Neural progenitor cell (in vitro differentiated cells): ENCODE data around the gene PTH2. TPM values are rescaled to one million over a fixed set of nuclear protein-coding genes. Genes with fewer than 3 reads are reported as not detected.

Experiments used
- DNase-seq: peaks from one replicate; pipeline ENCODE4 v3.0.0-alpha.2; 2016; ENCODE audit warnings: low spot score
- H2AFZ ChIP-seq: fragments of 200-600 bp; sonication (generic); replicated peaks from 2 replicates; pipeline ENCODE4 v1.6.1; 2016; ENCODE audit warnings: antibody characterized with exemption
- H3F3A ChIP-seq: fragments of 200-600 bp; sonication (generic); 2 replicates; pipeline ENCODE4 v1.6.1; 2016; ENCODE audit warnings: antibody characterized with exemption, low read depth
- H3K27ac ChIP-seq: fragments of 200-600 bp; sonication (generic); 2 replicates; pipeline ENCODE4 v1.5.1; 2016; ENCODE audit warnings: mild to moderate bottlenecking
- H3K27me3 ChIP-seq: fragments of 200-600 bp; sonication (generic); 2 replicates; pipeline ENCODE4 v1.6.1; 2016; ENCODE audit warnings: mild to moderate bottlenecking, moderate library complexity
- H3K36me3 ChIP-seq: fragments of 200-600 bp; sonication (generic); 2 replicates; pipeline ENCODE4 v1.5.1; 2016
- H3K4me1 ChIP-seq: fragments of 200-600 bp; sonication (generic); 2 replicates; pipeline ENCODE4 v1.6.1; 2016; ENCODE audit warnings: mixed run types
- H3K4me2 ChIP-seq: fragments of 200-600 bp; sonication (generic); 2 replicates; pipeline ENCODE4 v1.6.1; 2016
- H3K4me3 ChIP-seq: fragments of 200-600 bp; sonication (generic); 2 replicates; pipeline ENCODE4 v1.5.1; 2016
- H3K79me2 ChIP-seq: fragments of 200-600 bp; sonication (generic); 2 replicates; pipeline ENCODE4 v1.6.1; 2016; ENCODE audit warnings: low read depth
- H3K9ac ChIP-seq: fragments of 200-600 bp; sonication (generic); 2 replicates; pipeline ENCODE4 v1.6.1; 2016
- H3K9me3 ChIP-seq: fragments of 200-600 bp; sonication (generic); 2 replicates; pipeline ENCODE4 v1.5.1; 2016; ENCODE audit warnings: low read depth
- H4K20me1 ChIP-seq: fragments of 200-600 bp; sonication (generic); 2 replicates; pipeline ENCODE4 v1.6.1; 2016; ENCODE audit warnings: low read depth
- H3K27ac Mint-ChIP-seq: 3 replicates; pipeline ENCODE4 v1.8.0; 2021; ENCODE audit warnings: mixed read lengths
- H3K27me3 Mint-ChIP-seq: 2 replicates; pipeline ENCODE4 v1.8.0; 2022; ENCODE audit warnings: low read depth, mild to moderate bottlenecking, inconsistent platforms, moderate library complexity, mixed read lengths; ENCODE audit not compliant: insufficient read depth
- H3K36me3 Mint-ChIP-seq: 3 replicates; pipeline ENCODE4 v1.8.0; 2021; ENCODE audit warnings: mixed read lengths
- H3K4me1 Mint-ChIP-seq: 3 replicates; pipeline ENCODE4 v1.8.0; 2021; ENCODE audit warnings: mixed read lengths
- H3K4me3 Mint-ChIP-seq: 3 replicates; pipeline ENCODE4 v1.8.0; 2021; ENCODE audit warnings: mild to moderate bottlenecking, moderate library complexity, mixed read lengths
- H3K9me3 Mint-ChIP-seq: 3 replicates; pipeline ENCODE4 v1.8.0; 2020; ENCODE audit warnings: mixed read lengths
- EZH2 ChIP-seq: fragments of 200-600 bp; sonication (generic); IDR thresholded peaks from 2 replicates; pipeline ENCODE4 v1.6.1; 2017; ENCODE audit warnings: antibody characterized with exemption, mild to moderate bottlenecking, moderate library complexity
- EZH2phosphoT487 ChIP-seq: fragments of 200-600 bp; sonication (generic); IDR thresholded peaks from 2 replicates; pipeline ENCODE4 v1.6.1; 2017; ENCODE audit warnings: antibody characterized with exemption
- total RNA-seq: library from RNA; depleted of rRNA; stranded (reverse); fragments of >200 nt; gene quantifications from 2 replicates; pipeline ENCODE4 v1.2.3, GENCODE V29; 2015; ENCODE audit warnings: low replicate concordance
- TF ChIP-seq, protein P1 (sequence below): fragments of 200-600 bp; sonication (generic); IDR thresholded peaks from 2 replicates; pipeline ENCODE4 v1.5.1; 2017; ENCODE audit warnings: antibody characterized with exemption, mild to moderate bottlenecking

Gene PTH2
- total RNA-seq, 1 donor from 2014 or later = not detected

DNA sequence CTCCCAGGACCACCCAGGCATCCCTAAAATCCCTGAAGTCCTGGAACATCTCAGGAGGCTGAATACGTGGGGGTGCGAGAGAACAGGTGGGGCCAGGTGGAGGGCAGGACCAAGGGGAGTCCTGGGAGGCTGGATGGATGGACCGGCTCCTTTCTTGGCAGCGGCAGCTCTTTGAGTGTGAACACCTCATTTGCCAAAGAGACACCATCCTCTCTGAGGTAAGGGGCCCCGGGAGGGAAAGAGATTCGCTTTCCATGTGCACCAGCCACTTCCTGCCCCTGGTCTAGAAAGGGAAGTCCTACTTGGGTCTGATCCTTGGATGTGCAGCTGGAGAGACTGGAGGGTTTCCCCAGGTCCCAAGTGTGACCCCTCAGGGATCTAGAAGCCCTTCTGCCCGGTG, 16.2 kb downstream of the PTH2 start:
- H3K4me2 ChIP-seq = no peak overlapping the region
- H3K9me3 ChIP-seq = no peaks in the 10 kb centered on the region
- H3K36me3 ChIP-seq = no peaks in the 10 kb centered on the region
- Mint-ChIP-seq H3K4me3 (no peak overlapping the region), H3K9me3 (no peaks in the 10 kb centered on the region), H3K4me1 (peaks cover 36% of the 10 kb centered on the region), H3K27ac (no peak overlapping the region), H3K27me3 (peaks cover 14% of the 10 kb centered on the region), H3K36me3 (no peaks in the 10 kb centered on the region)
- H3K27me3 ChIP-seq = no peaks in the 10 kb centered on the region
- DNase-seq = no peak
- peaks cover 32% of the 10 kb centered on the region for H3K4me1 ChIP-seq
- H3F3A ChIP-seq = peaks cover 31% of the 10 kb centered on the region
- H4K20me1 ChIP-seq = no peaks in the 10 kb centered on the region
- no peak for TF ChIP-seq EZH2
- TF ChIP-seq, protein P1, sequence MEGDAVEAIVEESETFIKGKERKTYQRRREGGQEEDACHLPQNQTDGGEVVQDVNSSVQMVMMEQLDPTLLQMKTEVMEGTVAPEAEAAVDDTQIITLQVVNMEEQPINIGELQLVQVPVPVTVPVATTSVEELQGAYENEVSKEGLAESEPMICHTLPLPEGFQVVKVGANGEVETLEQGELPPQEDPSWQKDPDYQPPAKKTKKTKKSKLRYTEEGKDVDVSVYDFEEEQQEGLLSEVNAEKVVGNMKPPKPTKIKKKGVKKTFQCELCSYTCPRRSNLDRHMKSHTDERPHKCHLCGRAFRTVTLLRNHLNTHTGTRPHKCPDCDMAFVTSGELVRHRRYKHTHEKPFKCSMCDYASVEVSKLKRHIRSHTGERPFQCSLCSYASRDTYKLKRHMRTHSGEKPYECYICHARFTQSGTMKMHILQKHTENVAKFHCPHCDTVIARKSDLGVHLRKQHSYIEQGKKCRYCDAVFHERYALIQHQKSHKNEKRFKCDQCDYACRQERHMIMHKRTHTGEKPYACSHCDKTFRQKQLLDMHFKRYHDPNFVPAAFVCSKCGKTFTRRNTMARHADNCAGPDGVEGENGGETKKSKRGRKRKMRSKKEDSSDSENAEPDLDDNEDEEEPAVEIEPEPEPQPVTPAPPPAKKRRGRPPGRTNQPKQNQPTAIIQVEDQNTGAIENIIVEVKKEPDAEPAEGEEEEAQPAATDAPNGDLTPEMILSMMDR = no peak
- TF ChIP-seq EZH2phosphoT487 = no peak
- H3K4me3 ChIP-seq = no peak overlapping the region
- no peak overlapping the region for H3K9ac ChIP-seq
- no peaks in the 10 kb centered on the region for H3K79me2 ChIP-seq
- no peak overlapping the region for H2AFZ ChIP-seq
- H3K27ac ChIP-seq = no peak overlapping the region

DNA sequence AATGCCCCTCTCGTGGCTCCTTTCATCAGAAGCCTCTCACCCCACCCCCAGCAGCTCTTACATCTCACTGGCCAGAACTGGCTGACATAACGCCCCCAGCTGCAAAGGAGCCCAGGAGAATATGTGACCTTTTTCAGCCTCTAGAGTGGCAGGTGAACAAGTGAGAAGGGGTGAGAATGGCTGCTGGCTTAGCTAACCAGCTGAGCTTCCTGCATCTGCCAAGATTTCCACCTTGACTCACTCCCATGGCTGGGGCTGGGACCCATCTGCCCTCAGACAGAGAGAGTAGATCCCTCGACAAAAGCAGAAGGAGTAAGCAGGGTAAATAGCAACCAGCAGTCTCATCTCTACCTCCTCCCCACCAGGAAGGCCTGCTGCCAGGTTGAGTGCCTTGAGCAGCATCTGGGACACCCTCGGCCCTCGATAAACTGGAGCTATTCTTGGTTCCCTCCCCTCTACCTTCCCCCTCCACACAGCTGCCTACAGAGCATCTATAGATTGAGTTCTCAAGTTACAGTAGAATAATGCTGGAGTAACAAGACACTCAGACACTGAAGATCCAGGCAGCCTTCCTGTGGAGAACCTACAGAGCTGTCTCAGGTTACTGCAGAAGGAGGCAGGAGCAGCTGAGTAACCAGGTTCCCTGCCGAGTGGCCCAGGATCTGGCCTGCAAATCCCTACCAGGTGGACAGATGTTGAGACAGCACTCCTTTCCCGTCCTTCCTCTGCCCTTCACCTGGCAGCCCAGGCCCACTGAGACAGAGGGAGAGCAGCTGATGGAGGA, 19.6 kb downstream of the PTH2 start:
- no peaks in the 10 kb centered on the region for H3K9me3 ChIP-seq
- peak overlapping the region; percentile 74 for H3K4me3 Mint-ChIP-seq
- H3K27me3 ChIP-seq = no peaks in the 10 kb centered on the region
- H3K27ac Mint-ChIP-seq = peak overlapping the region; percentile 97
- TF ChIP-seq, protein P1 = no peak
- no peak for TF ChIP-seq EZH2
- no peak for TF ChIP-seq EZH2phosphoT487
- peaks cover 28% of the 10 kb centered on the region for H3K4me1 ChIP-seq
- peak overlapping the region; percentile 92 for H3K27ac ChIP-seq
- peak overlapping the region; percentile 68 for H3K4me2 ChIP-seq
- H3K36me3 ChIP-seq = no peaks in the 10 kb centered on the region
- H3K79me2 ChIP-seq = no peaks in the 10 kb centered on the region
- H3K36me3 Mint-ChIP-seq = no peaks in the 10 kb centered on the region
- H2AFZ ChIP-seq = no peak overlapping the region
- H4K20me1 ChIP-seq = no peaks in the 10 kb centered on the region
- no peaks in the 10 kb centered on the region for H3K9me3 Mint-ChIP-seq
- peaks cover 15% of the 10 kb centered on the region for H3K27me3 Mint-ChIP-seq
- H3K9ac ChIP-seq = no peak overlapping the region
- peaks cover 36% of the 10 kb centered on the region for H3F3A ChIP-seq
- peaks cover 42% of the 10 kb centered on the region for H3K4me1 Mint-ChIP-seq
- H3K4me3 ChIP-seq = no peak overlapping the region
- DNase-seq = peak; percentile 90

DNA sequence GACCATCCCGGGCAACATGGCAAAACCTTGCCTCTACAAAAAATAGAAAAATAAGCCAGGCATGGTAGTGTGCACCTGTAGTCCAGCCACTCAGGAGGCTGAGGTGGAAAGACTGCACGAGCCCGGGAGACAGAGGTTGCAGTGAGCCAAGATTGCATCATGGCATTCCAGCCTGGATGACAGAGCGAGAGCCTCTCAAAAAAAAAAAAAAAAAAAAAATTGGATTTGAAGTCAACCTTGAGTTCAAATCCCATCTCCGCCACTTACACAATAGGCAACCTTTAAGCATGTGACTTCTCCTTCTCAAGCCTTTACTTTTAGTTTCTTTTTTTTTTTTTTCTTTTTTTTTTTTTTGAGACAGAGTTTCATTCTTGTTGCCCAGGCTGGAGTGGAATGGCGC, 23.2 kb downstream of the PTH2 start:
- no peak for DNase-seq
- H3K36me3 ChIP-seq = no peaks in the 10 kb centered on the region
- H3K9me3 Mint-ChIP-seq = no peaks in the 10 kb centered on the region
- no peaks in the 10 kb centered on the region for H3K27me3 ChIP-seq
- TF ChIP-seq, protein P1 = no peak
- no peak for TF ChIP-seq EZH2
- TF ChIP-seq EZH2phosphoT487 = no peak
- no peak overlapping the region for H3K27ac ChIP-seq
- no peak overlapping the region for H3K4me2 ChIP-seq
- H3K4me3 ChIP-seq = no peak overlapping the region
- H3K4me1 ChIP-seq = peaks cover 44% of the 10 kb centered on the region
- H3K9me3 ChIP-seq = no peaks in the 10 kb centered on the region
- no peaks in the 10 kb centered on the region for H3K79me2 ChIP-seq
- peaks cover 53% of the 10 kb centered on the region for H3K4me1 Mint-ChIP-seq
- no peaks in the 10 kb centered on the region for H3K36me3 Mint-ChIP-seq
- H3K9ac ChIP-seq = no peak overlapping the region
- H3K4me3 Mint-ChIP-seq = no peak overlapping the region
- peaks cover 42% of the 10 kb centered on the region for H3F3A ChIP-seq
- H3K27me3 Mint-ChIP-seq = peaks cover 18% of the 10 kb centered on the region
- H4K20me1 ChIP-seq = no peaks in the 10 kb centered on the region
- no peak overlapping the region for H2AFZ ChIP-seq
- H3K27ac Mint-ChIP-seq = no peak overlapping the region
